ENCODE data around the gene GRK1.

The GRK1 gene

GRCh38 chr13:113731192-113732175 lies 64.5 kb downstream of the GRK1 start:
- no peak for DNase-seq

- no peak for DNase-seq
Observed at GRCh38 chr13:113732176-113732960, 65.3 kb downstream of the GRK1 start.

GRCh38 chr13:113732961-113733950 lies 66.2 kb downstream of the GRK1 start:
- DNase-seq: no peak

- DNase-seq: no peak
Observed at GRCh38 chr13:113734099-113734825, 67.2 kb downstream of the GRK1 start.

GRCh38 chr13:113734826-113735125 lies 67.8 kb downstream of the GRK1 start:
- no peak for DNase-seq

- no peak for DNase-seq
Observed at GRCh38 chr13:113735194-113735593, 68.2 kb downstream of the GRK1 start.

- DNase-seq: no peak
Observed at GRCh38 chr13:113735750-113736149, 68.7 kb downstream of the GRK1 start.

- no peak for DNase-seq
Observed at GRCh38 chr13:113736258-113736731, 69.3 kb downstream of the GRK1 start.

- no peak for DNase-seq
Observed at GRCh38 chr13:113737803-113738202, 70.8 kb downstream of the GRK1 start.

GRCh38 chr13:113739527-113740285 lies 72.7 kb downstream of the GRK1 start:
- DNase-seq: no peak

GRCh38 chr13:113740286-113740556 lies 73.2 kb downstream of the GRK1 start:
- DNase-seq: no peak

- no peak for DNase-seq
Observed at GRCh38 chr13:113740661-113741060, 73.6 kb downstream of the GRK1 start.

GRCh38 chr13:113741191-113741668 lies 74.2 kb downstream of the GRK1 start:
- DNase-seq: no peak

GRCh38 chr13:113742000-113742441 lies 75.0 kb downstream of the GRK1 start:
- DNase-seq: no peak

GRCh38 chr13:113742445-113743120 lies 75.6 kb downstream of the GRK1 start:
- DNase-seq: no peak

GRCh38 chr13:113743366-113744195 lies 76.6 kb downstream of the GRK1 start:
- no peak for DNase-seq

GRCh38 chr13:113744197-113745000 lies 77.4 kb downstream of the GRK1 start:
- no peak for DNase-seq

- no peak for DNase-seq
Observed at GRCh38 chr13:113745059-113745458, 78.0 kb downstream of the GRK1 start.
